CD4-positive, alpha-beta T cell treated with Interferon gamma for 1 hour (primary cell): ENCODE measurements around the gene CYP2B6.
"Not testable (repeated sequence)": the region's sequence is repeated elsewhere in the genome, so short reads cannot be mapped to it uniquely, and the experiment has no call there.

Source experiments
- DNase-seq: peaks from one replicate; pipeline ENCODE4 v3.0.0-alpha.2; 2020

The CYP2B6 gene

GRCh38 chr19:40981591-40981990, 9.5 kb upstream of the CYP2B6 start:
- DNase-seq = no peak

DNA sequence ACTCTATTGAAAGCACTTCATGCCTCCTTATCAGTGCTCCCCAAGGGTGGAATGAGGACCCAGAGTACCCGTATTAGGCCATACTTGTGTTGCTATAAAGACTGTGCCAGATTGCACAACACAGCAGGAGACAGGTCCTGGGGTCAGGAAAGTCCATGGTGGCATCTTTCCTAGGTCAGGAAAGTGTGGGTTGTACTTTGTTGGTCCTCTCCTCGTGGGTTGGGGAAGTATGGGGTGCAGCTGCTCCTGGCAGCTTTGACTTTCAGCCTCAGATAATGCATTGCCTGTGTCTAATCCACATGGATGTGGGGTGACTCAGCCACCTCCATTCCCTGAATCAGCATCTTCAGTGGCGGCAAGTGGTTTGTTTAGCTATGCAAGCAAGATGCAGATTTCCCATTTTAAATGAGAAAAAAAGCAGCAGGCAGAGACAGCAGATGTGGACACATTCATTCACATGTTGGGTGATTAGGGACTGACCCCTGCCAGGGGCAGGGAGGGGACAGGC, 8.4 kb upstream of the CYP2B6 start:
- no peak for DNase-seq

DNA sequence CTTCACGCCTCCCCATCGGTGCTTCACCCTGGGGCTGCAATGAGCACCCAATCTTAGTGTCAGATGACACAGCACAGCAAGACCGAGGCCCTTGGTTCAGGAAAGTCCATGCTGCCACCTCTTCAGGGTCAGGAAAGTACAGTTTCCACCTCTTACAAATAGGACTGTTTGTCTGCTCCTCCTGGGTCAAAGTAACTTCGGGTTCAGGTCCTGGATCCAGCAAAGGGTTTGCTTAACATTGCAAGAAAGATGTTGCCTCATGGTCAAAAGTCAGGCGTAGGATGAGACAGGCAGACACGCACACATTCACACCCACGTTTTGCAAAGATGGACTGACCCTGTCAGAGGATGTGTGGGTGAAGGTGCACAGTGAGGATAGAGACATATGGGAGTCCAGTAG, 1.6 kb upstream of the CYP2B6 start:
- no peak for DNase-seq

- DNase-seq = no peak
Observed at GRCh38 chr19:40995355-40995754, 4.3 kb downstream of the CYP2B6 start.

- not testable (repeated sequence) for DNase-seq
Observed at GRCh38 chr19:40999018-40999417, 7.9 kb downstream of the CYP2B6 start.

DNA sequence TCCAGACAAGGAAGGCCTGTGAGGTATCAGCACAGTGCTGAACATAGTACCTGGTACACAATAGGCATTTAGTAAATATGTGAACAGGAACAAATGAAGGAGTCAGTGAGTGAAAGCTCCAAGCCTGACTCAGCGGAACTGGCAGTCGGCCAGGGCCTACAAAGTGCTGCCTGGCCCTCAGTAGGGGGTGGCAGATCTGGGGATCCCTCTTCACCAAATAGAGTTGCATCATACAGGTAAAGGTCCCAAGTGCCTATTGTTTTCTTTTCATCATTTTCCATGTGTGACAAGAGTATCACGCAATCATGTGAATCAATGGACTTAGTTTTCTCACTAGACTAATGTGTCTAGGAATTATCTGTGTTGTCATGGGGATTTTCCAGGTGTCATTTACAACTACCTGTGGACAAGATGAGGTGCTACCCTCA, 9.2 kb downstream of the CYP2B6 start:
- no peak for DNase-seq

DNA sequence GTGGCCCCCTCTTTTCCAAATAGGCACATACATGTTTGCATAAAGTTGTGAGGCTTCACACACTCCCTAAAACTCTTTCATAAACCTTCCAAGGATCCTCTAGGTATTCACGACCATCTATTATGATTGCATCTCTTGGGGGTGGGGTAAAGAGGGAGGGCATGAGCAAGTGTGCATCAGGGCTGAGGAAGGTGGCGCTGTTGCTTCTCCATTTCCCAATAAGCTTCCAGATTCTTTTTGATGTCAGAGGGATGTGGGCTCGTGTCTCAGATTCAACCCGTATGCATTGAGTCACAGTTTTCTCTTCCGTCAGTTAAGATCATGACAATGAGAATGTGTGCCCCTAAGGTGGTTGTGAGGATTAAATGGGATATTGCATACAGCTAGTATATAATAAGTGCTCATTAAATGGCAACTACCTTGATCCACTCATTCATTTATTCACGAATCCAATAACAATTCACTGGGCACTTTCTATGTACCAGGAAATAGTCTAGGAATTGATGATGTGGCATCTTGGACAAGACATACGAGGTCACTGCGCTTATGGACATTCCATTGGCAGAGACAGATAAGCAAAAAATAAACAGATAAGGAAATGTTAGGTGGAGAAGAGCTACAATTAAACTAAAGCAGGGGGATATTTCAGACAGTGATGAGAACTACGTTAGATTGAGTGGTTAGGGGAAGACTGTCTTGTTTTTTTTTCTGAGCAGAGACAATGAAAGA, 10.3 kb downstream of the CYP2B6 start:
- DNase-seq = no peak

- DNase-seq = not testable (repeated sequence)
Observed at GRCh38 chr19:41003656-41004055, 12.6 kb downstream of the CYP2B6 start.

DNA sequence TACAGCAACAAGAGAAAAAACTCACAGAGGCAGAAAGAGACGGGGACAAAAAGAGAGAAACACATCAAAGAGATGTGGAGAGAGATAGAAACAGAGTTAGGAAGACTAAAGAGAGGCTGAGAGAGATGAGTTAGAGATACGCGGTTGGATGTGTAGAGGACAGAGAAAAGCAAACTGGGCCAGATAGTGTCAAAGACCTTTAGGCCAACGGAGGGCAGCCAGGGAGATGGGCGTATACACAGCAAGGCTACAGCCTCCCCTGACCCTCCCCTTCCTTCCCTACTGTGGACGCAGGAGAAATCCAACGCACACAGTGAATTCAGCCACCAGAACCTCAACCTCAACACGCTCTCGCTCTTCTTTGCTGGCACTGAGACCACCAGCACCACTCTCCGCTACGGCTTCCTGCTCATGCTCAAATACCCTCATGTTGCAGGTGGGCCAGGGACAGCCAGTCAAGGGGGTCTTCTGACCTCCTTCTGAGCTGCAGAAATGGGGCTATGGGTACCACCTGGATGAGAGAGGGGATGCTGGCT, 18.7 kb downstream of the CYP2B6 start:
- DNase-seq = no peak

DNA sequence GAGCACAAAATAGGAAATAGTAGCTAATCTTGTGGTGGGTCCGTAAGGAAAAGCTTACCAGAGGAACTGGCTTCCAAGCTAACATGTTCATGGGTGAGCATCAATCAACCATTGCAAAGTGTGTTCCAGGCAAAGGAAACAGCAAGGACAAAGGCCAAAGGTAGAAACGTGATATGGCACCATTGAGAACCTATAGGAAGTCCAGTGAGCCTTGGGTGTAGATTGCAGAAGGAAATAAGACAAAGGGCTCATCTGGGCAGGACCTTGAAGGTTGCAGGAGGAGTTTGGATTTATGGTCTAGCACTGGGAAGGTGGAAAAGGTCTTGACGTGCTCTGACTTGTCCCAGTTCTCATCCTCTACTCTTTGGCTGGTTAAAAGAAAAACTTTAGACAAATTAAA, 22.3 kb downstream of the CYP2B6 start:
- DNase-seq = no peak

DNA sequence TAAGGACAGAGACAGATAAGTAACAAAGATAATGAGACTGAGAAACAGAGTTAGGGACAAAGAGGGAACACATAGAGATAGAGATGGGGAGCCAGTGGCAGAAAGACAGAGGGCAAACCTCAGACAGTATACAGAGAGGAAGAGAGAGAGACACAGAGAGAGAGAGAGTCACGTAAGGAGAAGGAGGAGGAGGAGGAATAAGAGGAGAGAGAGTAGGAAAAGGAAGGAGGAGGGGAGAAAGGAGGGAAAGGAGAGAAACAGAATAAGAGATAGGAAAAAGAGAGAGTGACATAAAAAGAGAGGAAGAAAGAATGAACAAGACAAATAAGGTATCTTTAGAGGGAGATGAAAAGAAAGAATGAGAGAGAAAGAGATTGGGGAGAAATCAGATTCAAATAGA, 23.6 kb downstream of the CYP2B6 start:
- DNase-seq = no peak

DNA sequence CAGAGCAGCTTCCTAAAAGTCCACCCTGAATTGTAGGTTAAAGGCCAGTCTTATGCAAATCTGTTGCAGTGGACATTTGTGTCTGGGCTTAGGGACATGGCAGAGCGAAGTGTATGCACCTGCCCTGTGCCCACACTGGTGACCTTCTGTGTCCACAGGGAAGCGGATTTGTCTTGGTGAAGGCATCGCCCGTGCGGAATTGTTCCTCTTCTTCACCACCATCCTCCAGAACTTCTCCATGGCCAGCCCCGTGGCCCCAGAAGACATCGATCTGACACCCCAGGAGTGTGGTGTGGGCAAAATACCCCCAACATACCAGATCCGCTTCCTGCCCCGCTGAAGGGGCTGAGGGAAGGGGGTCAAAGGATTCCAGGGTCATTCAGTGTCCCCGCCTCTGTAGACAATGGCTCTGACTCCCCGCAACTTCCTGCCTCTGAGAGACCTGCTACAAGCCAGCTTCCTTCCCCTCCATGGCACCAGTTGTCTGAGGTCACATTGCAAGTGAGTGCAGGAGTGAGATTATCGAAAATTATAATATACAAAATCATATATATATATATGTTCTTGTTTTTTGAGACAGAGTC, 25.5 kb downstream of the CYP2B6 start:
- no peak for DNase-seq

DNA sequence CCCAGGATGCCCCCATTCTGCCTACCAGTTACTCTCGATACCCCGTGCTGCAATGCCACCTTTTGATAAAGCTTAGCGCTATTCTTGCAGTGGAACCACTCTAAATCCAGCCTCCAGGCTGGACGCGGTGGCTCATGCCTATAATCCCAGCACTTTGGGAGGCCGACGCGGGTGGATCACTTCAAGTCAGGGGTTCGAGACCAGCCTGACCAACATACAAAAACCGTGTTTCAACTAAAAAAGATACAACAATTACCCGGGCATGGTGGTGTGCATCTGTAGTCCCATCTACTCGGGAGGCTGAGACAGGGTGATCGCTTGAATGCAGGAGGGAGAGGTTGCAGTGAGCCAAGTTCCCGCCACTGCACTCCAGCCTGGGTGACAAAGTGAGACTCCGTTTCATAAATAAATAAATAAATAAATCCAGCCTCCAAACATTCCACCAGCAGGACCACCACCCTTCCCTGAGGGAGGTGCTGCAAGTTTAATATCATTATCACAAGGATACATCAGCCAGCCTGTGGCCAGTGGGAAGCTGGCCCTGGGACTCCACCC, 27.7 kb downstream of the CYP2B6 start:
- no peak for DNase-seq

DNA sequence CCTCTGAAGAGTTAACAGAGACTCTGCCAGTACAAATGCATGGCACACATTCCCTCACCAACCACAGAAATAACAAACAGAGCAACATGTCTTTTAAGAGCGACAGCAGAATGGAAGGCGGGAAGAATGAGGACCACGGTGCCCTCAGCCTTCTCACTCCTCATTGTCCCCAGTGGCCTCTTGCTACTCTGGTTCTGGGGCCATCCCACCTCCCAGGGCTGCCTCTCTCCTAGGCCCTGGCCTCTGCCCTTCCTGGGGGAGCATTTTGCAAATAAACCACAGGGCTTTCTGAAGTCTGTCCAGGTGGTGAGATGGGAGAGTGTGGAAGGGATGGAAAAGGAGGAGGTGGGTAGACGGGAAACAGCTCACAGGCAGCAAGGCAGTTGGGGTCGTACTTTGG, 28.3 kb downstream of the CYP2B6 start:
- DNase-seq = no peak

GRCh38 chr19:41023193-41023592, 32.1 kb downstream of the CYP2B6 start:
- DNase-seq = no peak

- DNase-seq = no peak
Observed at GRCh38 chr19:41025411-41025810, 34.3 kb downstream of the CYP2B6 start.

GRCh38 chr19:41025871-41026270, 34.8 kb downstream of the CYP2B6 start:
- no peak for DNase-seq

DNA sequence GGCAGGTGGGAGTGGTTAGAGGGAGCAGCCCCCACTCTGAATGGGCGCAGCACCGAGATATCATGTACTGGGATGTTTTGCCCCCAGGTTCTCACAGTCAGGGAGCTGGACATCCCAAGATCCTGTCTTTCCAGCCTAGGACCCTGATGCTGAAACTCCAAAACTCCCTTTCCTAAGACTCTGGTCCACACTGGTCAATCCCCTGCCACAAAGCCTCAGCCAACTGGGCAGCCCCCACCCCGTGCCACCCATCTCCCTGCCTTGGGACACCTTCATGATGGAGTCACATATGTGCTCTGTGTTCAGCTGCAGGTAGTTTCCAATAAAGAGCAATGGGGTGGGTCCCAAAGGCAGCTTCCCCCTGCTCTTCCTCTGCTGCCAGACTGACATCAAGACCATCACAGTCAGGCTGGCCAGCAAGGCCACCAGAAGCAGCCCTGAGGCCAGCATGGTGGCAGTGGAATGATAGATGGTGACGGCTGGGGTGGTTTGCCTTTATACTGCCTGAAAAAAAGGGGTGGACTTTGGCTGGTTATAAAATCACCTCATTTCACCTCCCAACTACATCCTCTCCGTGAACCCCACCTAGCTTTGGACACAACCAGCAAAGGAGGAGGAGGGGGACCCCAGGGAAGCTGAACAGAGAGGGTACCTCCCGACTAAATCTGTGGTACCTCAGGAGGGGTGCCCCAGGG, 36.3 kb downstream of the CYP2B6 start:
- no peak for DNase-seq

GRCh38 chr19:41029524-41030432, 38.7 kb downstream of the CYP2B6 start:
- no peak for DNase-seq

DNA sequence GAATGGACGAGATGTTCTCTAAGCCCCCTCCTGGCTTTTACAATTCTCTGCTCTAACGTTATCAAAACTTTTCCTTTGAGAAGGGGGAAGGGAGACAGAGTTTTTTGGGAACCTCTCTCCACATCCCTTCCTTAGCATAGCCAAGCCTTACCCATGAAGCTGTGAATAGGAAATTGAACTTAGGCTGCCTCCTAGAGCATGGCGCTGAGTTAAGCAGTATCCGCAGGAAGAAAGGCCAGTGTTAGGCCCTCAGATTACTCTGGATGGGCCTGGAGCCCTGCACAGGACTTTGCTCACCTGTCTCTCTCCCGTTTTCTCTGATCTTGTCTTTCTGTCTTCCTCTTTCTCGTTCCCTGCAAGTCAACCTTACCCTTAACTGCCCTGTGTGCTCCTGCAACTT, 39.6 kb downstream of the CYP2B6 start:
- DNase-seq = no peak

- no peak for DNase-seq
Observed at GRCh38 chr19:41031916-41032315, 40.8 kb downstream of the CYP2B6 start.

- DNase-seq = not testable (repeated sequence)
Observed at GRCh38 chr19:41033324-41033723, 42.2 kb downstream of the CYP2B6 start.
